WTC11 (cell line): ENCODE data around the gene FGD5. TPM values are rescaled to one million over a fixed set of nuclear protein-coding genes. Genes with fewer than 3 reads are reported as not detected.

ENCODE experiments used
- ATAC-seq: fragments of 200-7000 bp; cut with Tn5 transposase; 2 replicates; pipeline ENCODE4 v1.10.0; 2021; ENCODE audit warnings: mild to moderate bottlenecking, moderate library complexity
- CTCF ChIA-PET: fragments of 300-600 bp; sonication (Branson Sonifier 250); formaldehyde crosslinking; loops from one replicate; lab custom pipeline; 2021; ENCODE audit warnings: antibody characterized with exemption; lab: Charles Lee
- POLR2A ChIA-PET: fragments of 350-600 bp; sonication (Branson Sonifier 250); formaldehyde crosslinking; loops from one replicate; lab custom pipeline; 2021; ENCODE audit warnings: antibody characterized with exemption; lab: Charles Lee
- DNase-seq: peaks from one replicate; pipeline ENCODE4 v3.0.0; 2021; ENCODE audit warnings: low spot score
- H3K27ac Mint-ChIP-seq: 2 replicates; pipeline ENCODE4 v1.8.0; 2021; ENCODE audit warnings: mixed read lengths
- H3K27me3 Mint-ChIP-seq: 2 replicates; pipeline ENCODE4 v1.8.0; 2021; ENCODE audit warnings: low read depth, mild to moderate bottlenecking, moderate library complexity, mixed read lengths
- H3K36me3 Mint-ChIP-seq: 2 replicates; pipeline ENCODE4 v1.8.0; 2021; ENCODE audit warnings: mixed read lengths
- H3K4me1 Mint-ChIP-seq: 2 replicates; pipeline ENCODE4 v1.8.0; 2022; ENCODE audit warnings: mixed read lengths
- H3K4me3 Mint-ChIP-seq: 2 replicates; pipeline ENCODE4 v1.8.0; 2021; ENCODE audit warnings: mild to moderate bottlenecking, moderate library complexity, mixed read lengths
- H3K9me3 Mint-ChIP-seq: 2 replicates; pipeline ENCODE4 v1.8.0; 2021; ENCODE audit warnings: mixed read lengths
- CREB1 ChIP-seq: sonication (generic); formaldehyde crosslinking; IDR thresholded peaks from 2 replicates; pipeline ENCODE4 v1.8.0; 2023; ENCODE audit warnings: mild to moderate bottlenecking, missing genetic modification reagents
- CREM ChIP-seq: sonication (generic); formaldehyde crosslinking; IDR thresholded peaks from 2 replicates; pipeline ENCODE4 v1.8.1; 2022; ENCODE audit warnings: mild to moderate bottlenecking, missing genetic modification reagents, moderate library complexity
- ESRRA ChIP-seq: sonication (generic); formaldehyde crosslinking; IDR thresholded peaks from 2 replicates; pipeline ENCODE4 v1.8.1; 2022; ENCODE audit warnings: mild to moderate bottlenecking, missing genetic modification reagents, borderline replicate concordance
- FOXP1 ChIP-seq: sonication (generic); formaldehyde crosslinking; IDR thresholded peaks from 2 replicates; pipeline ENCODE4 v1.8.0; 2022; ENCODE audit warnings: missing genetic modification reagents, mild to moderate bottlenecking, moderate library complexity, borderline replicate concordance
- GTF2I ChIP-seq: fragments of 250-450 bp; sonication (Bioruptor Pico); conservative IDR thresholded peaks from 2 replicates; pipeline ENCODE4 v1.4.0; 2021; ENCODE audit warnings: mild to moderate bottlenecking
- HMGA2 ChIP-seq: fragments of 250-450 bp; sonication (Bioruptor Pico); IDR thresholded peaks from 2 replicates; pipeline ENCODE4 v1.4.0; 2021; ENCODE audit warnings: mild to moderate bottlenecking, moderate library complexity
- IRF1 ChIP-seq: sonication (generic); formaldehyde crosslinking; IDR thresholded peaks from 2 replicates; pipeline ENCODE4 v1.8.0; 2023; ENCODE audit warnings: missing genetic modification reagents
- MXD4 ChIP-seq: fragments of 250-450 bp; sonication (Bioruptor Pico); IDR thresholded peaks from 2 replicates; pipeline ENCODE4 v1.8.0; 2021; ENCODE audit warnings: mild to moderate bottlenecking, moderate library complexity, borderline replicate concordance
- MYBL2 ChIP-seq: sonication (generic); formaldehyde crosslinking; IDR thresholded peaks from 2 replicates; pipeline ENCODE4 v1.8.1; 2023; ENCODE audit warnings: mild to moderate bottlenecking, moderate library complexity, missing genetic modification reagents
- NR2C2 ChIP-seq: sonication (generic); formaldehyde crosslinking; IDR thresholded peaks from 2 replicates; pipeline ENCODE4 v1.8.0; 2022; ENCODE audit warnings: mild to moderate bottlenecking, missing genetic modification reagents
- RELA ChIP-seq: sonication (generic); formaldehyde crosslinking; IDR thresholded peaks from 2 replicates; pipeline ENCODE4 v1.8.1; 2022; ENCODE audit warnings: missing genetic modification reagents, mild to moderate bottlenecking, borderline replicate concordance
- SMAD3 ChIP-seq: sonication (generic); formaldehyde crosslinking; IDR thresholded peaks from 2 replicates; pipeline ENCODE4 v1.8.0; 2022; ENCODE audit warnings: missing genetic modification reagents, mild to moderate bottlenecking, borderline replicate concordance
- TEAD1 ChIP-seq: sonication (generic); formaldehyde crosslinking; IDR thresholded peaks from 2 replicates; pipeline ENCODE4 v1.8.0; 2022; ENCODE audit warnings: mild to moderate bottlenecking, missing genetic modification reagents
- TP53 ChIP-seq: sonication (generic); formaldehyde crosslinking; IDR thresholded peaks from 2 replicates; pipeline ENCODE4 v1.8.1; 2023; ENCODE audit warnings: mild to moderate bottlenecking, missing genetic modification reagents
- ZBTB21 ChIP-seq: sonication (generic); formaldehyde crosslinking; IDR thresholded peaks from 2 replicates; pipeline ENCODE4 v1.8.1; 2023; ENCODE audit warnings: mild to moderate bottlenecking, missing genetic modification reagents, borderline replicate concordance
- ZMAT4 ChIP-seq: fragments of 250-450 bp; sonication (Bioruptor Pico); IDR thresholded peaks from 2 replicates; pipeline ENCODE4 v1.9.0; 2021; ENCODE audit warnings: mild to moderate bottlenecking
- ZNF138 ChIP-seq: sonication (generic); formaldehyde crosslinking; conservative IDR thresholded peaks from 2 replicates; pipeline ENCODE4 v1.8.1; 2022; ENCODE audit warnings: mild to moderate bottlenecking, moderate library complexity, missing genetic modification reagents
- ZNF232 ChIP-seq: sonication (generic); formaldehyde crosslinking; IDR thresholded peaks from 2 replicates; pipeline ENCODE4 v1.8.0; 2022; ENCODE audit warnings: mild to moderate bottlenecking, missing genetic modification reagents
- ZNF317 ChIP-seq: sonication (generic); formaldehyde crosslinking; IDR thresholded peaks from 2 replicates; pipeline ENCODE4 v1.8.1; 2023; ENCODE audit warnings: low read depth, mild to moderate bottlenecking, moderate library complexity, missing genetic modification reagents, borderline replicate concordance
- ZNF423 ChIP-seq: fragments of 250-450 bp; sonication (Bioruptor Pico); IDR thresholded peaks from 2 replicates; pipeline ENCODE4 v2.1.2; 2022; ENCODE audit warnings: mild to moderate bottlenecking, moderate library complexity
- total RNA-seq: library from RNA; stranded (reverse); gene quantifications from 3 replicates; pipeline ENCODE4 v1.2.3, GENCODE V29; 2021
- TF ChIP-seq, protein P1 (sequence below): sonication (generic); formaldehyde crosslinking; IDR thresholded peaks from 2 replicates; pipeline ENCODE4 v1.8.1; 2022; ENCODE audit warnings: missing genetic modification reagents, borderline replicate concordance
- TF ChIP-seq, protein P2 (sequence below): fragments of 200-600 bp; IDR thresholded peaks from 2 replicates; pipeline ENCODE4 v1.8.0; 2022; ENCODE audit warnings: antibody characterized with exemption
- TF ChIP-seq, protein P3 (sequence below): sonication (generic); formaldehyde crosslinking; IDR thresholded peaks from 2 replicates; pipeline ENCODE4 v1.8.0; 2022; ENCODE audit warnings: mild to moderate bottlenecking, missing genetic modification reagents
- TF ChIP-seq, protein P4 (sequence below): sonication (generic); formaldehyde crosslinking; IDR thresholded peaks from 2 replicates; pipeline ENCODE4 v1.8.1; 2022; ENCODE audit warnings: mild to moderate bottlenecking, moderate library complexity, missing genetic modification reagents

Gene FGD5
- total RNA-seq, 1 experiment from 2014 or later, result 18.3 TPM

DNA sequence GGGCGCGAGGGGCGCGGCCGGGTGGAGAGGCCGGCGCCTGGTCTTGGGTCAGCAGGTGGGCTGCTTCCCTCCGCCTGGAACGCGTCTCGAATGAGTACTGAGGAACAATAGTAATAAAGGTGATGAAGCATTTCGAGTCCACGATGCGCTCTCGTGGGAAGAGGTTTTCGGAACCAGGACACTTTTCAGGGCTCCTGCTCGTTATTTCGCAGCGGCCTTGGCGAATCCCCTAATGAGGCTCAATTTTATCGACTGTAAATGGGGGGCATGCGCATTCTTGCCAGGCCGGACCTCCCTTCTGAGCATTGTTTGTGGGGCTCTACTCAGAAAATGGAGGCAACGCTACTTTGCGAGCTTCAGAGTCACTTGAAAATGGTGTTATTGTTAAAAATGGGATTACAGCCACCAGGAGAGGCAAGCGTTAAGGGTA lies 129.9 kb downstream of the FGD5 start:
- no peaks in the 10 kb centered on the region for H3K9me3 Mint-ChIP-seq
- H3K27me3 Mint-ChIP-seq, result no peaks in the 10 kb centered on the region
- H3K36me3 Mint-ChIP-seq, result peaks cover 24% of the 10 kb centered on the region
- CTCF ChIA-PET, result interaction anchor here (0.7 kb wide), 1 partner anchor 416 kb away, joined by 4 read pairs; no protein-coding TSS in a partner anchor
- DNase-seq (no peak), ATAC-seq (no peak)
- H3K4me1 Mint-ChIP-seq, result peaks cover 36% of the 10 kb centered on the region
- peak overlapping the region; percentile 98 for H3K27ac Mint-ChIP-seq
- peak overlapping the region; percentile 96 for H3K4me3 Mint-ChIP-seq
- POLR2A ChIA-PET, result interaction anchor here (1.5 kb wide), 1 partner anchor 8 kb away, joined by 9 read pairs; no protein-coding TSS in a partner anchor
- TF ChIP-seq TEAD1 (CRISPR knock-in tag), result no peak
- TF ChIP-seq ZMAT4 (CRISPR knock-in tag), result 0 out of 2 replicates have a peak, but pooled peaks have one; percentile 19

- Mint-ChIP-seq H3K27ac (peak overlapping the region; percentile 98), H3K4me3 (peak overlapping the region; percentile 96), H3K27me3 (no peaks in the 10 kb centered on the region), H3K36me3 (peaks cover 19% of the 10 kb centered on the region)
- CTCF ChIA-PET, result no interaction called here
- no peak for DNase-seq
- no peak for TF ChIP-seq MXD4
- no peak for TF ChIP-seq ZNF232 (CRISPR knock-in tag)
- TF ChIP-seq ZNF317 (CRISPR knock-in tag), result no peak
- TF ChIP-seq GTF2I (CRISPR knock-in tag), result no peak
- no peak for TF ChIP-seq ZNF423
- no peak for TF ChIP-seq FOXP1 (CRISPR knock-in tag)
- TF ChIP-seq ESRRA, result no peak
- TF ChIP-seq, all 79 proteins: peak for 0
- ATAC-seq, result no peak
- POLR2A ChIA-PET, result interaction anchor here (1.5 kb wide), 1 partner anchor 8 kb away, joined by 9 read pairs; no protein-coding TSS in a partner anchor
- no peaks in the 10 kb centered on the region for H3K9me3 Mint-ChIP-seq
- peaks cover 32% of the 10 kb centered on the region for H3K4me1 Mint-ChIP-seq
These were observed 130.4 kb downstream of the FGD5 start for GRCh38 chr3:14949126-14949525.

DNA sequence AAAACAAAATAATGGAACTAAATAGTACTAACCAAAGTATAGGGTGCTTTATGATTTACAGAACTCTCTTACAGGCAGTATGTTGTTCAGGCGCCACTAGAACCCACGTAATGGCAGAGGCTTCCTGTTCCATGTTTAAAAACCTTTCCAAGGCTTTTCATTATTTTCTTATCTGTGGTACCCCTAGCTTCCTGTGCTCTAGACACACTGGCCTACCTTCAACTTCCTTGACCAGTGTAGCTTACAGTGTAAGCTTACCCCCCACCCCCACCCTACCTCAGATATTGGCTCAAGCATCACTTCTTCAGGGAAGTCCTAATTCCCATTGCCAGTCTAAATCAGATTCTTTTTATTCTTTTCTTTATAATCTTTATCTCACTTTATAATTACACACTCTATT lies 131.5 kb downstream of the FGD5 start:
- Mint-ChIP-seq H3K4me3 (no peak overlapping the region), H3K36me3 (peaks cover 12% of the 10 kb centered on the region), H3K27me3 (no peaks in the 10 kb centered on the region), H3K9me3 (no peaks in the 10 kb centered on the region), H3K4me1 (peaks cover 41% of the 10 kb centered on the region), H3K27ac (no peak overlapping the region; the same call in 1 of the 2 replicates)
- DNase-seq (no peak), ATAC-seq (no peak)
- ChIA-PET POLR2A (no interaction called here), CTCF (no interaction called here)
- no peak for TF ChIP-seq RELA (CRISPR knock-in tag)
- TF ChIP-seq ZNF138 (CRISPR knock-in tag), result no peak
- no peak for TF ChIP-seq HMGA2 (CRISPR knock-in tag)
- TF ChIP-seq CREB1 (CRISPR knock-in tag), result no peak
- TF ChIP-seq IRF1, result no peak
- no peak for TF ChIP-seq TP53 (CRISPR knock-in tag)
- TF ChIP-seq, protein P1, sequence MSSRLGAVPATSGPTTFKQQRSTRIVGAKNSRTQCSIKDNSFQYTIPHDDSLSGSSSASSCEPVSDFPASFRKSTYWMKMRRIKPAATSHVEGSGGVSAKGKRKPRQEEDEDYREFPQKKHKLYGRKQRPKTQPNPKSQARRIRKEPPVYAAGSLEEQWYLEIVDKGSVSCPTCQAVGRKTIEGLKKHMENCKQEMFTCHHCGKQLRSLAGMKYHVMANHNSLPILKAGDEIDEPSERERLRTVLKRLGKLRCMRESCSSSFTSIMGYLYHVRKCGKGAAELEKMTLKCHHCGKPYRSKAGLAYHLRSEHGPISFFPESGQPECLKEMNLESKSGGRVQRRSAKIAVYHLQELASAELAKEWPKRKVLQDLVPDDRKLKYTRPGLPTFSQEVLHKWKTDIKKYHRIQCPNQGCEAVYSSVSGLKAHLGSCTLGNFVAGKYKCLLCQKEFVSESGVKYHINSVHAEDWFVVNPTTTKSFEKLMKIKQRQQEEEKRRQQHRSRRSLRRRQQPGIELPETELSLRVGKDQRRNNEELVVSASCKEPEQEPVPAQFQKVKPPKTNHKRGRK (CRISPR knock-in tag), result no peak

DNA sequence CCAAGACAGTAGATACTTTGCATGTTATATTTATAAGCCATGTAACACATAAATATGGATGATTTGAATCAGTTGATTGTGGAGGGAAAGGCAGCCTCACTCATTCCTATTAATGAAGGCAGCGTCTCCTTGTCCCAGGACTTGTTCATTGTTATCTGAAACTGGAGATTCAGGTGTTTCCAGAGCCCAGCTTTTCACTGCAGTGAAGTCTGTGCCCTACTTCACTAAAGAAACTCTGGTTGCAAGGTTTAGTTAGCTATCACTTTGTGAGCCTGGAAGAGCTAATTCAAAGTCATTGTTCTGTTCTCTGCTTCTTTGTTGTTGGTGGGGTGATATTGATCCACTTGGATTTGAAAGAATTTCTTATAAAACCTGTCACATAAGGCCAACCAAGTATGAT lies 138.4 kb downstream of the FGD5 start:
- POLR2A ChIA-PET, result interaction anchor here (1.4 kb wide), 1 partner anchor 9 kb away, joined by 9 read pairs; no protein-coding TSS in a partner anchor
- Mint-ChIP-seq H3K9me3 (no peaks in the 10 kb centered on the region), H3K27ac (no peak overlapping the region), H3K4me1 (peaks cover 40% of the 10 kb centered on the region), H3K27me3 (no peaks in the 10 kb centered on the region), H3K4me3 (no peak overlapping the region), H3K36me3 (no peaks in the 10 kb centered on the region; the same call in 1 of the 2 replicates)
- CTCF ChIA-PET, result interaction anchor here (1.2 kb wide), 1 partner anchor 31 kb away, joined by 3 read pairs; no protein-coding TSS in a partner anchor
- DNase-seq (no peak), ATAC-seq (no peak)
- TF ChIP-seq, protein P2, sequence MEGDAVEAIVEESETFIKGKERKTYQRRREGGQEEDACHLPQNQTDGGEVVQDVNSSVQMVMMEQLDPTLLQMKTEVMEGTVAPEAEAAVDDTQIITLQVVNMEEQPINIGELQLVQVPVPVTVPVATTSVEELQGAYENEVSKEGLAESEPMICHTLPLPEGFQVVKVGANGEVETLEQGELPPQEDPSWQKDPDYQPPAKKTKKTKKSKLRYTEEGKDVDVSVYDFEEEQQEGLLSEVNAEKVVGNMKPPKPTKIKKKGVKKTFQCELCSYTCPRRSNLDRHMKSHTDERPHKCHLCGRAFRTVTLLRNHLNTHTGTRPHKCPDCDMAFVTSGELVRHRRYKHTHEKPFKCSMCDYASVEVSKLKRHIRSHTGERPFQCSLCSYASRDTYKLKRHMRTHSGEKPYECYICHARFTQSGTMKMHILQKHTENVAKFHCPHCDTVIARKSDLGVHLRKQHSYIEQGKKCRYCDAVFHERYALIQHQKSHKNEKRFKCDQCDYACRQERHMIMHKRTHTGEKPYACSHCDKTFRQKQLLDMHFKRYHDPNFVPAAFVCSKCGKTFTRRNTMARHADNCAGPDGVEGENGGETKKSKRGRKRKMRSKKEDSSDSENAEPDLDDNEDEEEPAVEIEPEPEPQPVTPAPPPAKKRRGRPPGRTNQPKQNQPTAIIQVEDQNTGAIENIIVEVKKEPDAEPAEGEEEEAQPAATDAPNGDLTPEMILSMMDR, result no peak
- TF ChIP-seq, protein P3, sequence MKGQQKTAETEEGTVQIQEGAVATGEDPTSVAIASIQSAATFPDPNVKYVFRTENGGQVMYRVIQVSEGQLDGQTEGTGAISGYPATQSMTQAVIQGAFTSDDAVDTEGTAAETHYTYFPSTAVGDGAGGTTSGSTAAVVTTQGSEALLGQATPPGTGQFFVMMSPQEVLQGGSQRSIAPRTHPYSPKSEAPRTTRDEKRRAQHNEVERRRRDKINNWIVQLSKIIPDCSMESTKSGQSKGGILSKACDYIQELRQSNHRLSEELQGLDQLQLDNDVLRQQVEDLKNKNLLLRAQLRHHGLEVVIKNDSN (CRISPR knock-in tag), result no peak
- TF ChIP-seq SMAD3 (no peak), CREM (no peak), MYBL2 (no peak), NR2C2 (no peak), TP53 (CRISPR knock-in tag) (no peak), ZBTB21 (CRISPR knock-in tag) (no peak)
- TF ChIP-seq, protein P4, sequence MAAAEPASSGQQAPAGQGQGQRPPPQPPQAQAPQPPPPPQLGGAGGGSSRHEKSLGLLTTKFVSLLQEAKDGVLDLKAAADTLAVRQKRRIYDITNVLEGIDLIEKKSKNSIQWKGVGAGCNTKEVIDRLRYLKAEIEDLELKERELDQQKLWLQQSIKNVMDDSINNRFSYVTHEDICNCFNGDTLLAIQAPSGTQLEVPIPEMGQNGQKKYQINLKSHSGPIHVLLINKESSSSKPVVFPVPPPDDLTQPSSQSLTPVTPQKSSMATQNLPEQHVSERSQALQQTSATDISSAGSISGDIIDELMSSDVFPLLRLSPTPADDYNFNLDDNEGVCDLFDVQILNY (CRISPR knock-in tag), result no peak
